Prostate gland (tissue), 2 donors: ENCODE measurements around the gene TMEM267.

ENCODE experiments used
- CTCF ChIP-seq, 4 experiments: fragments of 200-600 bp in 2 of 4; fragments of 450-650 bp in 2 of 4; sonication (generic) in 2 of 4; IDR thresholded peaks; 1 replicate in 3 of 4; 2 replicates in 1 of 4; pipeline ENCODE4 v1.5.1; 2016 to 2019; ENCODE audit warnings: antibody characterized with exemption in 4 of 4, mild to moderate bottlenecking in 2 of 4, moderate library complexity in 2 of 4
- POLR2A ChIP-seq: fragments of 450-650 bp; IDR thresholded peaks from one replicate; pipeline ENCODE4 v1.6.1; 2016; ENCODE audit warnings: antibody characterized with exemption, mild to moderate bottlenecking
- POLR2AphosphoS5 ChIP-seq: sonication (generic); formaldehyde crosslinking; IDR thresholded peaks from one replicate; pipeline ENCODE4 v1.6.1; 2017; ENCODE audit warnings: antibody characterized with exemption

- TF ChIP-seq CTCF (IDR thresholded peaks at IDR 0.05) (no peak), POLR2A (no peak), POLR2AphosphoS5 (no peak)
Observed at GRCh38 chr5:43498581-43498980, 14.9 kb upstream of the TMEM267 start.
